ENCODE measurements around the gene ELMO1. TPM values are rescaled to one million over a fixed set of nuclear protein-coding genes. Genes with fewer than 3 reads are reported as not detected.

ELMO1 gene
- polyA plus RNA-seq, 2 of the 4 experiments (the other 2 are of a cell fraction), result 2.3 to 6.1 TPM

DNA sequence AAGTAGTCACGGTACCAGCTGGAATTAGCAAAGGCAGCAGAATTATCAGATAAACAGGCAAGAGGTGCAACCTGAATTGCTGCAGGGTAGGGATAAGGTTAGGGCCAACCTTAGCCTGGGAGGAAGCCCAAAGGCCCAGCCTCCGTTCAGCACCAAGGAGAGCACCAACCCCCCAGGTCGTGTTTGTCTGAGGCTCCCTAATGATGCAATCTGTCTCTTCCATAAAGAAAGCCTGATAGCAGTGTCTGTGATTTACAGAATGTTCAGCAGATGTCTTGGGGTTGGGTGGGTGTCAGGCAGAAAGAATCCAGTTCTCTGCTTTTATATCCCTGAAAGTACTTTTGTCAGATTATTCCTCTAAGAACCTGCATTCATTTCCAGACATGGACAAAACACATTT lies 396.0 kb downstream of the ELMO1 start:
- no peak for FAIRE-seq
- POLR2A ChIA-PET, result no interaction called here
- peak in 1 of 2 experiments; percentile 11 for DNase-seq (ENCODE audit: low read depth in 1 of 2, low spot score in 1 of 2)
- Histone ChIP-seq H3K4me1 (no peaks in the 10 kb centered on the region), H3K27ac (no peak overlapping the region), H3K9me3 (no peaks in the 10 kb centered on the region), H3K4me3 (no peak overlapping the region), H3K4me2 (no peak overlapping the region)
- CTCF ChIA-PET, result interaction anchor here (1.1 kb wide), 1 partner anchor 30 kb away, joined by 3 read pairs; no protein-coding TSS in a partner anchor
- 41% methylated on average over 3 of the region's 3 CpGs for WGBS (ENCODE audit: missing lambda C conversion rate)
- TF ChIP-seq NR3C1 (IDR thresholded peaks at IDR 0.05) (no peak), SMC3 (IDR thresholded peaks at IDR 0.05) (no peak), CEBPB (IDR thresholded peaks at IDR 0.05) (peak in 1 of 2 experiments; percentile 21; a peak in 1 of 4 replicates), EHMT2 (IDR thresholded peaks at IDR 0.05; ENCODE audit: low read depth) (peak; percentile 80)
- TF ChIP-seq, protein P1, sequence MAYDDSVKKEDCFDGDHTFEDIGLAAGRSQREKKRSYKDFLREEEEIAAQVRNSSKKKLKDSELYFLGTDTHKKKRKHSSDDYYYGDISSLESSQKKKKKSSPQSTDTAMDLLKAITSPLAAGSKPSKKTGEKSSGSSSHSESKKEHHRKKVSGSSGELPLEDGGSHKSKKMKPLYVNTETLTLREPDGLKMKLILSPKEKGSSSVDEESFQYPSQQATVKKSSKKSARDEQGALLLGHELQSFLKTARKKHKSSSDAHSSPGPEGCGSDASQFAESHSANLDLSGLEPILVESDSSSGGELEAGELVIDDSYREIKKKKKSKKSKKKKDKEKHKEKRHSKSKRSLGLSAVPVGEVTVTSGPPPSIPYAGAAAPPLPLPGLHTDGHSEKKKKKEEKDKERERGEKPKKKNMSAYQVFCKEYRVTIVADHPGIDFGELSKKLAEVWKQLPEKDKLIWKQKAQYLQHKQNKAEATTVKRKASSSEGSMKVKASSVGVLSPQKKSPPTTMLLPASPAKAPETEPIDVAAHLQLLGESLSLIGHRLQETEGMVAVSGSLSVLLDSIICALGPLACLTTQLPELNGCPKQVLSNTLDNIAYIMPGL (CRISPR knock-in tag; IDR thresholded peaks at IDR 0.05; ENCODE audit: borderline replicate concordance), result no peak
- TF ChIP-seq, protein P2, sequence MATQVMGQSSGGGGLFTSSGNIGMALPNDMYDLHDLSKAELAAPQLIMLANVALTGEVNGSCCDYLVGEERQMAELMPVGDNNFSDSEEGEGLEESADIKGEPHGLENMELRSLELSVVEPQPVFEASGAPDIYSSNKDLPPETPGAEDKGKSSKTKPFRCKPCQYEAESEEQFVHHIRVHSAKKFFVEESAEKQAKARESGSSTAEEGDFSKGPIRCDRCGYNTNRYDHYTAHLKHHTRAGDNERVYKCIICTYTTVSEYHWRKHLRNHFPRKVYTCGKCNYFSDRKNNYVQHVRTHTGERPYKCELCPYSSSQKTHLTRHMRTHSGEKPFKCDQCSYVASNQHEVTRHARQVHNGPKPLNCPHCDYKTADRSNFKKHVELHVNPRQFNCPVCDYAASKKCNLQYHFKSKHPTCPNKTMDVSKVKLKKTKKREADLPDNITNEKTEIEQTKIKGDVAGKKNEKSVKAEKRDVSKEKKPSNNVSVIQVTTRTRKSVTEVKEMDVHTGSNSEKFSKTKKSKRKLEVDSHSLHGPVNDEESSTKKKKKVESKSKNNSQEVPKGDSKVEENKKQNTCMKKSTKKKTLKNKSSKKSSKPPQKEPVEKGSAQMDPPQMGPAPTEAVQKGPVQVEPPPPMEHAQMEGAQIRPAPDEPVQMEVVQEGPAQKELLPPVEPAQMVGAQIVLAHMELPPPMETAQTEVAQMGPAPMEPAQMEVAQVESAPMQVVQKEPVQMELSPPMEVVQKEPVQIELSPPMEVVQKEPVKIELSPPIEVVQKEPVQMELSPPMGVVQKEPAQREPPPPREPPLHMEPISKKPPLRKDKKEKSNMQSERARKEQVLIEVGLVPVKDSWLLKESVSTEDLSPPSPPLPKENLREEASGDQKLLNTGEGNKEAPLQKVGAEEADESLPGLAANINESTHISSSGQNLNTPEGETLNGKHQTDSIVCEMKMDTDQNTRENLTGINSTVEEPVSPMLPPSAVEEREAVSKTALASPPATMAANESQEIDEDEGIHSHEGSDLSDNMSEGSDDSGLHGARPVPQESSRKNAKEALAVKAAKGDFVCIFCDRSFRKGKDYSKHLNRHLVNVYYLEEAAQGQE (IDR thresholded peaks at IDR 0.05), result peak; percentile 93
- ATAC-seq, result no peak

GRCh38 chr7:37050801-37051200 lies 397.9 kb downstream of the ELMO1 start:
- H3K4me3 ChIP-seq, result no peak overlapping the region
- H3K27ac ChIP-seq, result no peak overlapping the region
- ChIA-PET POLR2A (no interaction called here), CTCF (no interaction called here)
- ATAC-seq (no peak), FAIRE-seq (no peak), DNase-seq (ENCODE audit: low read depth in 1 of 2, low spot score in 1 of 2) (no peak)
- WGBS (ENCODE audit: missing lambda C conversion rate), result 19% methylated on average over 1 of the region's 1 CpG
- H3K4me1 ChIP-seq, result no peaks in the 10 kb centered on the region
- H3K9me3 ChIP-seq, result no peaks in the 10 kb centered on the region
- no peak overlapping the region for H3K4me2 ChIP-seq
- TF ChIP-seq CTCF (IDR thresholded peaks at IDR 0.05) (no peak), JUN (IDR thresholded peaks at IDR 0.05) (no peak), CHD4 (IDR thresholded peaks at IDR 0.05; ENCODE audit: borderline replicate concordance) (no peak), PHF8 (IDR thresholded peaks at IDR 0.05; ENCODE audit: borderline replicate concordance, low read depth) (no peak), POLR2A (IDR thresholded peaks at IDR 0.05; ENCODE audit: low read length) (no peak), MAZ (IDR thresholded peaks at IDR 0.05; ENCODE audit: borderline replicate concordance, low read depth, low read length) (no peak), ZC3H11A (IDR thresholded peaks at IDR 0.05) (no peak), BCL3 (IDR thresholded peaks at IDR 0.05) (no peak), NFE2L2 (conservative IDR thresholded peaks at IDR 0.05; ENCODE audit: low read length) (no peak), MAX (IDR thresholded peaks at IDR 0.05) (no peak), KDM1A (IDR thresholded peaks at IDR 0.05; ENCODE audit: low read depth) (no peak), MYC (IDR thresholded peaks at IDR 0.05; ENCODE audit: borderline replicate concordance, low read length) (no peak), RAD21 (conservative IDR thresholded peaks at IDR 0.05 in 1 of 2, IDR thresholded peaks at IDR 0.05 in 1 of 2) (no peak), ESRRA (IDR thresholded peaks at IDR 0.05; ENCODE audit: borderline replicate concordance, low read length) (no peak), CHD2 (IDR thresholded peaks at IDR 0.05; ENCODE audit: low read length, partially characterized antibody) (no peak)
- TF ChIP-seq, protein P3, sequence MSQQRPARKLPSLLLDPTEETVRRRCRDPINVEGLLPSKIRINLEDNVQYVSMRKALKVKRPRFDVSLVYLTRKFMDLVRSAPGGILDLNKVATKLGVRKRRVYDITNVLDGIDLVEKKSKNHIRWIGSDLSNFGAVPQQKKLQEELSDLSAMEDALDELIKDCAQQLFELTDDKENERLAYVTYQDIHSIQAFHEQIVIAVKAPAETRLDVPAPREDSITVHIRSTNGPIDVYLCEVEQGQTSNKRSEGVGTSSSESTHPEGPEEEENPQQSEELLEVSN (IDR thresholded peaks at IDR 0.05; ENCODE audit: borderline replicate concordance, low read depth), result no peak
- TF ChIP-seq, protein P2 (IDR thresholded peaks at IDR 0.05), result no peak

Data from A549 (cell line).